ENCODE measurements around the gene SEPHS1. TPM values are rescaled to one million over a fixed set of nuclear protein-coding genes. Genes with fewer than 3 reads are reported as not detected.

Gene SEPHS1
- total RNA-seq, 4 donors from 2014 or later = 28.9 to 41.3 (median 37.9) TPM

DNA sequence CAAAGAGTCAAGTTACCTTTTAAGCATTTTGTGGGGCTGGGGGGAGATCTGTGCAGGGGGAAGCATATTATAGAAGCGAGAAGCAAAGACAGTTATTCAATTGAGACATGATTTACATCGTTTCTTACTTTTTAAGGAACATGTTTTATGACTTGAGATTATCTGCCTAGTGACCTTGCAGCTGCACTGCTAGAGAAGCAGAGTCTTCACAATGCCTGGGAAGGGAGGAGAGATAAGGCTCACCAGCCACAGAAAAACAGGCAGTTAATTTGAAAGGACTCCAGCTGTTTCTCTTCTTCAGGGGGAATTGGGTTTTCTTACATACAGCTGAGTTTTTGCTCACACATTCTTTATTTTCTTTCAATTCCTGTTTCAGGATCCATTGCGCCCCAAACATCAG, 79.3 kb downstream of the SEPHS1 start:
- TF ChIP-seq CTCF (IDR thresholded peaks at IDR 0.05) = no peak
- ATAC-seq (ENCODE audit: low FRiP score) = no peak
- DNase-seq (ENCODE audit: low spot score) = no peak

DNA sequence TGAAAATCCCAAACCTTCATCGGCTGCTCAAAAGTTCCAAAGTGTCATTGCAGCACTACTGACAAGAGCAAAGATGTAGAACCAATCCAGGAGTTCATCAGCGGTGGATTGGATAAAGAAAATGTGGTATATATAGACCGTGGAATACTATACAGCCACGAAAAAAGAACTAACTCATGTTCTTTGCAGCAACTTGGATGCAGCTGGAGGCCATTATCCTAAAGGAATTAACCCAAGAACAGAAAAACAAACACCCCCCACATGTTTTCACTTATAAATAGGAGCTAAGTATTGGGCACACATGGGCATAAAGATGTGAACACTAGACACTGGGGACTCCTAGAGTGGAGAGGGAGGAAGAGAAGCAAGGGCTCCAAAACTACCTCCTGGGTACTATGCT, 79.8 kb downstream of the SEPHS1 start:
- ATAC-seq (ENCODE audit: low FRiP score) = no peak
- TF ChIP-seq CTCF (IDR thresholded peaks at IDR 0.05) = no peak
- no peak for DNase-seq (ENCODE audit: low spot score)

Other genes starting within 250 kb of the SEPHS1 start
- gene OPTN, start 248.1 kb downstream of the SEPHS1 start, total RNA-seq = 100 to 1,000 TPM in 1 of 4 donors, 10 to 100 TPM in 3; 59.6 to 123 (median 77.1) TPM
- gene MCM10, start 186.7 kb downstream of the SEPHS1 start, total RNA-seq = 1 to 10 TPM; 1.3 to 7.6 (median 2.8) TPM
- not detected for gene UCMA, start 113.9 kb downstream of the SEPHS1 start, total RNA-seq
- gene PHYH, start 48.2 kb downstream of the SEPHS1 start, total RNA-seq = 10 to 100 TPM; 21.9 to 54.1 (median 35.9) TPM
- gene BEND7, start 180.7 kb upstream of the SEPHS1 start, total RNA-seq = 10 to 100 TPM in 2 of 4 donors, 1 to 10 TPM in 2; 9.7 to 22.2 (median 14.3) TPM
- gene PRPF18, start 238.7 kb upstream of the SEPHS1 start, total RNA-seq = 10 to 100 TPM; 21.2 to 32.9 (median 25.3) TPM

All from omental fat pad (tissue), 4 donors.